Activated naive CD4-positive, alpha-beta T cell treated with anti-CD3 and anti-CD28 coated beads, Interleukin-2, amount 50 U/mL, for 16 hours (primary cell): ENCODE measurements around the gene RALGAPB.
"Not testable (repeated sequence)": the region's sequence is repeated elsewhere in the genome, so short reads cannot be mapped to it uniquely, and the experiment has no call there.

Experiments used
- DNase-seq: peaks from one replicate; pipeline ENCODE4 v3.0.0-alpha.2; 2020

The RALGAPB gene

GRCh38 chr20:38499366-38499765, 26.7 kb downstream of the RALGAPB start:
- no peak for DNase-seq

DNA sequence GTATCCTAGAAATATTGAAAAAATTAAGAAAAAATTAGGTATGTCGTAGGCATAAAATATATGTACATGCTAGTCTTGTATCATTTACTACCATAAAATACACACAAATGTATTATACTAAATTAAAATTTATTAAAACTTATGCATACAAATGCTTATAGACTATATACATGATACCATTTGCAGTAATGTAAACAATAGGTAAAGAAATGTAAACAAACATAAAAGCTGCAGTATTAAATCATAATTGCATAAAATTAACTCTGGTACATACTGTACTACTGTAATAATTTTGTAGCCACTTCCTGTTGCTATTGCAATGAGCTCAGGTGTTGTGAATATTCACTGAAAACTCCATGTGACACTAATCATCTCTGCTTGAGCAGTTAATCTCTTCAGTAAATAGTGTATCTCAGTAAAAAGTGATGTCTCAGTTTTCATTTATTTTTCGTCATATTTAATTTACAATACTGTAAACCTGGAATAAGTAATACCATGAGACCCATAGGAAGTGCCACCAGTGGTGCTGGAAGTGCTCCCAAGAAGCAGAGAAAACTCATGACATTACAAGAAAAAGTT, 29.3 kb downstream of the RALGAPB start:
- DNase-seq: no peak

GRCh38 chr20:38504368-38505090, 31.9 kb downstream of the RALGAPB start:
- DNase-seq: no peak

GRCh38 chr20:38505091-38505455, 32.4 kb downstream of the RALGAPB start:
- DNase-seq: no peak

DNA sequence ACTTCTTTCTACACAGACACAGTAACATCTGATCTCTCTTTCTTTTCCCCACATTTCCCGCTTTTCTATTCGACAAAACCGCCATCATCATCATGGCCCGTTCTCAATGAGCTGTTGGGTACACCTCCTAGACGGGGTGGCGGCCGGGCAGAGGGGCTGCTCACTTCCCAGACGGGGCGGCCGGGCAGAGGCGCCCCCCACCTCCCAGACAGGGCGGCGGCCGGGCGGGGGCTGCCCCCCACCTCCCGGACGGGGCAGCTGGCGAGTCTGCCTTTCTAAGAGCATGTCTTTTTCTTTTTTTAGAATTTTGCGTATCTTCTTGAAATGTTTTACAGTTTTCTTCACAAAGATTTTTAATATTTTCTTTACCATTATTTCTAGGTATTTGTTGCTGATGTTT, 39.1 kb downstream of the RALGAPB start:
- DNase-seq: not testable (repeated sequence)

DNA sequence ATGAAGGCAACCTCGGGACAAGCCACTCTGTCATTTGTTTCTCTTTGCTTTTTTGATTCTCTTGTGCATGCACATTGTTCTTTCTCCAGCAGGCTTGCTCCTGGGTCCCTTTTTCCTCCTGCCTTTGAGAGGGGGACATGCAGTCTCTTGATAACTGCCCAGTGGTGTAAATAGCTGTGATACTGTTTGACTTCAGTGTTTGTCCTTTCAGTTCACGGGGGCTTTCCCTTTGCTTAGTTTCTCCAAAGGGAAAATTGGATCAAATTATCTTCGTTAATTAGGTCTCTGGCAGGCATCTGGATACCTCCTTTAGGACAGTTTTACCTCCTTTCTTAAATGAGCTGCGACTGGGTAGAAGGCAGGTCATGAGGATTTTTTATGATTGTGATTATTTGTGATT, 41.5 kb downstream of the RALGAPB start:
- DNase-seq: no peak

- DNase-seq: no peak
Observed at GRCh38 chr20:38514947-38515346, 42.3 kb downstream of the RALGAPB start.

DNA sequence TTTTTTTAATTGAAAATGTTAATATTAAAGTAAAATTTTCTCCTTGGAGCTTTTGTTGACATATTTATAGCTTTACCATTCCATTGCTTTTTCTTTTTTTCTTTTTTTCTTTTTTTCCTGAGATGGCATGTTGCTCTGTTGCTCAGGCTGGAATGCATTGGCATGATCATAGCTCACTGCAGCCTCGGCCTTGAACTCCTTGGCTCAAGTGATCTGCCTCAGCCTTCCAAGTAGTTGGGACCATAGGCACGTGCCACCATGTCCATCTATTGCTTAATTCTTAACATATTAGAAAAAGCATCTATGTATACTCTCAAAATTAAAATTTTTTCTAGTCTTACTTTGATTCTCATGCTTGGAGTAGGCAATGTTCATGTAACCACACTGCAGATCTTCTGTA, 43.0 kb downstream of the RALGAPB start:
- no peak for DNase-seq

GRCh38 chr20:38519426-38519825, 46.8 kb downstream of the RALGAPB start:
- no peak for DNase-seq

GRCh38 chr20:38520261-38520660, 47.6 kb downstream of the RALGAPB start:
- DNase-seq: no peak

DNA sequence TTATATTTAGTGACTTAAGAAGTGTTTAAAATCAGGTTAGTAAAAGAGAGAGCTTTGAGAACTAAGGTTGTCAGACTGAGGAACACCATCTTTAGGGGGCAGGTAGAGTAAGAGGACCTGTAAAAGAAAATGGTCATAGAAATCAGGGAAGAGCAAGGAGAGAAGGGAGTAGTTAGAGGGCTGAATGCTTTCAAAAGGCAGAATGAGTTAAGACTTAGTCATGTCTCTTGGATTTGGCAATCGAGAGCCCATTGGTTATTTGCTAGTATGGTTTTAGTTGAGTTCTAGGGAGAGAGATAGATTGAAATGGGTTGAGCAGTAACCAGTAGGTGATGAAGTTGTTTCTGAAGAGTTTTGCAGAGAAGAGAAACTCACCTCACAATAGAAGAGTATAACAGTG, 51.1 kb downstream of the RALGAPB start:
- DNase-seq: no peak

DNA sequence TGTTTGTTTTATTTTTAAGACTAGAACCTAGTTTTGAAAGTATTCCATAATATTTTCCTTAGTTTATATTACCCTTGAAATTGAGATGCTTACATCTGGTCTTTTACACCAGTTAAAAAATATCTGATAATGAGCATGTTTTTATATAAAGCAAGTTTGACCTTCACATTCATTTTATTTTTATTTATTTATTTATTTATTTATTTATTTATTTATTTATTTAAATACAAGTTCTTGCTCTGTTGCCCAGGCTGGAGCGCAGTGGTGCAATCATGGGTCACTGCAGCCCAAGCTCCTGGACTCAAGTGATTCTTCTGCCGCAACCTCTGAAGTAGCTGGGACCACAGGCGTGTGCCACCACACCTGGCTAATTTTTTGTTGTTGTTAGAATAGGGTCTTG, 55.5 kb downstream of the RALGAPB start:
- DNase-seq: no peak

DNA sequence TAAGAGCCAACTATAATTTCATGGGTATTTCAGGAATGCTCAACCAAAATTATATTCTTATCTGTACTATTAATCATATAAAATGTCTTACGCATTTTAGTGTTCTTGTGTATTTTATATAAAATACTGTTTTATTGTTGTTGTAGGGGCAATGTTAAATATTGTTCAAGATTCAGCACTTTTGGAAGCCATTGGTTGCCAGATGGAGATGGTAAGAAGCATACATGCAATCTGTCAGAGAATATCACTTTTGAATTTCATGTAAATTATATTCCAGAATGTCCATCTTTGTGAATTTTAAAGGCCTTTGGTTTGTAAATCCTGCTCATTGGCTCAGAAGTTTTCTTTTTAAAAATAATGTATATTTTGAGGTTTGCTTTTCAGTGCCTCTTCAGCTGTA, 58.4 kb downstream of the RALGAPB start:
- no peak for DNase-seq

GRCh38 chr20:38534756-38535155, 62.1 kb downstream of the RALGAPB start:
- DNase-seq: no peak

DNA sequence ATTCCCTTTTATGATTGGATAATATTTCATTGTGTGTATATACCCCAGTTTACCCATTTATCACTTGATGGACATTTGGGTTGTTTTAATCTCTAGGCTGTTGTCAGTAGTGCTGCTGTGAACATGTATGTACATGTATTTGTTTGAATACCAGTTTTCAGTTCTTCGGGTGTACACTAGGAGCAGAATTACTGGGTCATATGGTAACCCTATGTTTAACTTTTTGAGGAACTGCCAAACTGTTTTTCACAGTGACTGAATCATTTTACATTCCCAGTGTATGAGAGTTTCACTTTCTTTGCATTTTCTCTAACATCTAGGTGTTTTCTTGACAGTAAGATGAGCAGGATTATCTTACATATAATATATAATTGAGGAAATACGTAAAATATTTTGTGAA, 63.7 kb downstream of the RALGAPB start:
- DNase-seq: no peak

DNA sequence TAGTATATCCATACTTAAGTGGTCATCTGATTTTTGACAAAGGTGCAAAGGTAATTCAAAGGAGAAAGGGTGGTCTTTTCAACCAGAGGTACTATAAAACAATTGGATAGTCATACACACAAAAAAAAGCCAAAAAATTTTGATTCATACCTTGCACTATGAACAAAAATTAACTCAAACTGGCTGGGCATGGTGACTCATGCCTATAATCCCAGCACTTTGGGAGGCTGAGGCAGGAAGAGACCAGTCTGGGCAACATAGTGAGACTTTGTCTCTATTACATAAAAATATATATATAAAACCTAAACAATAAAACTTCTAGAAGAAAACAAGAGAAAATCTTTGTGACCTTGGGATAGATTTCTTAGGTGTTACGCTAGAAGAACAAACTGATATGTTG, 64.5 kb downstream of the RALGAPB start:
- DNase-seq: no peak

- no peak for DNase-seq
Observed at GRCh38 chr20:38538789-38539188, 66.1 kb downstream of the RALGAPB start.

GRCh38 chr20:38543014-38543906, 70.6 kb downstream of the RALGAPB start:
- no peak for DNase-seq

DNA sequence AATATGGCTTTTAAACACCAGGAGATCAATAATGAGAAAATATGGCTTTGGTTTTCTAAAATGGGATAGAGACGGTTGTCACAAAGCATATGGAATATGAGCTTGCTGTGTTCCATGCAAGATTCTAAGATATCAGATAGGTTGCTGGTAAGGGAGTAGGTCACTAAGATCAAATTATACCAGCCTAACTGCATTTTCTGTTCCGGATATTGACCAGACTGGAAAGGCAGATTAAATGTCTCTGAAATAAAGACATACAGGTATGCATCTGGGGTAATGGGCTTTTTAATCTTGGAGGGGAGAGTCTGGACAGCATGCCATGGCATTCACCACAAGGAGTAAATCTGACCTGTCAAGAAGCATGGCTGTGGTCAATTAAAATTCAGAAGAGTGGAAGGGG, 73.1 kb downstream of the RALGAPB start:
- no peak for DNase-seq

- no peak for DNase-seq
Observed at GRCh38 chr20:38547288-38548085, 74.8 kb downstream of the RALGAPB start.

DNA sequence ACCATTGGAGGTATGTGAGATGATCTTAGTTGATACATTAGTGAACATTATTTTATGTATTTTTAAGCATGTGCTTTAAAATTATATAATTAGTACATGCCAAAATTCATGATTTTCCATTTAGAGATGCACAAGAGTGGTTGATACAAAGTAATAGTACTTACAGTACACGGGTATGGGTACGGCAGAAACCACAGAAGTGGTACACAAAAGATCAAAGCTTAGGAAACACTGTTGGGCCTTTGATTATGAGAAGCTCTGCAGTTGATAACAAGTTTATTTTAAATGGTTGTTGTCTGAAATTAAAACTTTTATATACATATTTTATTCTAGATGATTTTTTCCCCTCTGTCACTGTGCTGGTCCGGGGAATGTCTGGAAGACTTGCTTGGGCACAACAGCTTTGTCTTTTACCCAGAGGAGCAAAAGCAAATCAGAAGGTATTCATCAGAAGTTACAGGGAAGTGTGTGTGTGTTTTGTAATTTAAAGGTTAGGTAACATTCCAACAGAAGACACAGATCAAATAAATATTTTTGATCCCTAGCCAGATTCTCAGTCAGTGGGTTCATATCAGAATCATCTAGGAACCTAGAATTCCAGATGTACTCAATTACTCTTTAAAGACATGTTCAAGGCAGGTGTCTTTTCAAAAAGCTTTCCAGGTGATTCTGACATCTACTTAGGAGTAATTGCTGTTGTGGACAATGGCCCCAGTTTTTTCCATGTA, 75.9 kb downstream of the RALGAPB start:
- no peak for DNase-seq

DNA sequence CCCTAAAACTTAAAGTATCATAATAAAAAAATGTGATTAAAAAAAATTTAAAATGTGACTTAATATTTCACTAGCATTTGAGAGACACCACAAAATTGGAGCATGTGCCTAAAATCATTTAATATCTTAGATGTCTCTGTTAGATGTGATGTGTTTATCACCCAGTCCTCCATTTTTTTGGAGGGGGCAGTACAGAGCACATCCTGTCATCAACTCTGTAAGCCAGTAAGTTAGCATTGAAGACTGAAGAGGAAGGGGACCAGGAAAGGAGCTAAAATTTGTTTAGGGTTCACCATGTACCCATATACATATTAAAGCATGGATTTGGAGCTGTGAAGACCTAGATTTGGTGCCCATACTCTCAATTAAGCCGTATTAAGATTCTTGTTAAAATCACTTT, 77.6 kb downstream of the RALGAPB start:
- no peak for DNase-seq
